Frontal cortex (tissue), 4 donors: Measurements from ENCODE around the gene SMYD5. TPM values are rescaled to one million over a fixed set of nuclear protein-coding genes. Genes with fewer than 3 reads are reported as not detected.

Source experiments
- DNase-seq, 2 donors: peaks; one replicate each; pipeline ENCODE4 v3.0.0; 2012; ENCODE audit warnings: low spot score in 2 of 2
- FAIRE-seq: peaks from 2 replicates; lab custom pipeline; 2012; peaks lifted over from hg19 to GRCh38; lab: Jason Lieb, UNC
- total RNA-seq: library from RNA; depleted of rRNA; stranded (reverse); fragments of >200 nt; gene quantifications from one replicate; pipeline ENCODE4 v1.2.3, GENCODE V29; 2014
- donor health status: control.
- donor health status: control.
- donor health status: control.

SMYD5 gene
- total RNA-seq, 1 donor from 2014 or later, result 19.6 TPM

GRCh38 chr2:73203055-73203681, 10.9 kb upstream of the SMYD5 start:
- no peak for FAIRE-seq
- no peak for DNase-seq

GRCh38 chr2:73205611-73206010, 8.4 kb upstream of the SMYD5 start:
- no peak for DNase-seq
- no peak for FAIRE-seq

- DNase-seq (no peak), FAIRE-seq (no peak)
Observed at GRCh38 chr2:73208258-73208657, 5.8 kb upstream of the SMYD5 start.

GRCh38 chr2:73210019-73210418, 4.0 kb upstream of the SMYD5 start:
- no peak for FAIRE-seq
- no peak for DNase-seq

GRCh38 chr2:73210696-73211095, 3.3 kb upstream of the SMYD5 start:
- DNase-seq (no peak), FAIRE-seq (no peak)

GRCh38 chr2:73212098-73212447, 2.0 kb upstream of the SMYD5 start:
- DNase-seq (no peak), FAIRE-seq (no peak)

- DNase-seq, result peak; percentile 62 to 74
- no peak for FAIRE-seq
Observed at GRCh38 chr2:73212448-73213176, 1.4 kb upstream of the SMYD5 start.

GRCh38 chr2:73215254-73215653, 1.2 kb downstream of the SMYD5 start:
- FAIRE-seq (no peak), DNase-seq (no peak)

GRCh38 chr2:73217160-73217559, 3.1 kb downstream of the SMYD5 start:
- no peak for DNase-seq
- no peak for FAIRE-seq

- no peak for FAIRE-seq
- no peak for DNase-seq
Observed at GRCh38 chr2:73217826-73218225, 3.8 kb downstream of the SMYD5 start.

- DNase-seq (no peak), FAIRE-seq (no peak)
Observed at GRCh38 chr2:73218298-73218697, 4.3 kb downstream of the SMYD5 start.

GRCh38 chr2:73223821-73224220, 9.8 kb downstream of the SMYD5 start:
- DNase-seq, result no peak
- no peak for FAIRE-seq

- FAIRE-seq, result no peak
- DNase-seq, result no peak
Observed at GRCh38 chr2:73225513-73226360, 11.7 kb downstream of the SMYD5 start.

GRCh38 chr2:73227086-73227485, 13.0 kb downstream of the SMYD5 start:
- no peak for DNase-seq
- no peak for FAIRE-seq

- DNase-seq (no peak), FAIRE-seq (no peak)
Observed at GRCh38 chr2:73228631-73229030, 14.6 kb downstream of the SMYD5 start.

- peak in 1 of 2 donors; percentile 39 for DNase-seq
- no peak for FAIRE-seq
Observed at GRCh38 chr2:73232403-73233153, 18.5 kb downstream of the SMYD5 start.

GRCh38 chr2:73233154-73233931, 19.3 kb downstream of the SMYD5 start, which contains the start of gene PRADC1:
PRADC1 (minus strand) TSS chr2:73233239; CDS start chr2:73233160, 79 bp downstream.
- DNase-seq (peak; percentile 97), FAIRE-seq (peak; percentile 79)

- DNase-seq, result peak; percentile 84 to 87
- no peak for FAIRE-seq
Observed at GRCh38 chr2:73233932-73234832, 20.1 kb downstream of the SMYD5 start, which contains the start of gene CCT7. CCT7 (plus strand) TSS chr2:73234308; CDS start chr2:73234379, 71 bp downstream.
